Heart left ventricle (tissue), 16 donors: ENCODE results near the gene LRRC3. TPM values are rescaled to one million over a fixed set of nuclear protein-coding genes. Genes with fewer than 3 reads are reported as not detected.

Experiments used
- ATAC-seq, 4 donors: fragments of 200-7000 bp; cut with Tn5 transposase; one replicate each; pipeline ENCODE4 v1.9.1; 2020 to 2022; ENCODE audit warnings: moderate library complexity in 4 of 4, mild to moderate bottlenecking in 3 of 4, moderate number of reproducible peaks in 1 of 4
- DNase-seq, 5 donors: peaks; one replicate each; pipeline ENCODE4 v3.0.0-alpha.2; 2020
- H3K27ac ChIP-seq, 12 donors: fragments of 200-600 bp; sonication (generic) in 4 of 12; one replicate each; pipeline versions ENCODE4 v1.5.0 to v1.8.0; 2016 to 2022; ENCODE audit warnings: mild to moderate bottlenecking in 2 of 12
- H3K27me3 ChIP-seq, 9 donors: fragments of 200-600 bp; sonication (generic) in 2 of 9; one replicate each; pipeline versions ENCODE4 v1.5.1 to v1.8.0; 2016 to 2022; ENCODE audit warnings: mild to moderate bottlenecking in 3 of 9
- H3K36me3 ChIP-seq, 9 donors: fragments of 200-600 bp; sonication (generic) in 2 of 9; one replicate each; pipeline versions ENCODE4 v1.5.0 to v1.8.0; 2018 to 2022; ENCODE audit warnings: mild to moderate bottlenecking in 2 of 9
- H3K4me1 ChIP-seq, 12 donors: fragments of 200-600 bp; sonication (generic) in 4 of 12; one replicate each; pipeline versions ENCODE4 v1.5.0 to v1.8.0; 2016 to 2022; ENCODE audit warnings: mild to moderate bottlenecking in 3 of 12
- H3K4me3 ChIP-seq, 12 donors: fragments of 200-600 bp; sonication (generic) in 4 of 12; one replicate each; pipeline versions ENCODE4 v1.5.0 to v1.8.0; 2017 to 2022; ENCODE audit warnings: mild to moderate bottlenecking in 9 of 12, moderate library complexity in 4 of 12
- H3K9me3 ChIP-seq, 12 donors: fragments of 200-600 bp; sonication (generic) in 4 of 12; one replicate each; pipeline versions ENCODE4 v1.5.0 to v1.8.0; 2016 to 2022; ENCODE audit warnings: mild to moderate bottlenecking in 1 of 12
- POLR2A ChIP-seq, 2 donors: fragments of 450-650 bp; IDR thresholded peaks; one replicate each; pipeline ENCODE4 v1.6.1; 2017; ENCODE audit warnings: antibody characterized with exemption in 2 of 2, mild to moderate bottlenecking in 2 of 2, moderate library complexity in 2 of 2
- WGBS, 4 donors: extraction: QIAGEN DNeasy Blood & Tissue Kit in 2 of 4; methylation state at CpG; one replicate each; pipeline versions ENCODE4 v1.1.5 to v1.1.7; 2013 to 2018; 5-methylcytosine and 5-hydroxymethylcytosine counted together
- intact Hi-C, 10 donors: fragments of 100-400 bp; cut with DNase I; formaldehyde crosslinking; loops; one replicate each; pipeline versions ENCODE4 v1.11.1 to v1.14.2; 2022
- polyA plus RNA-seq, 2 donors: library from polyadenylated mRNA; stranded (reverse); fragments of 200-250 nt; gene quantifications; one replicate each; pipeline ENCODE4 v1.2.3, GENCODE V29; 2013
- total RNA-seq, 9 donors: library from RNA; depleted of rRNA in 2 of 9; stranded (reverse); fragments of >200 nt in 2 of 9; fragmentation: NEBNext Ultra II Directional in 3 of 9; extraction: Animal tissue kit (Norgen Biotek cat#: 25700) in 3 of 9; gene quantifications; one replicate each; pipeline versions ENCODE4 v1.1.0 to v1.2.4, GENCODE V29; 2016 to 2023
- TF ChIP-seq, protein P1 (sequence below), 12 donors: fragments of 200-600 bp; sonication (generic) in 4 of 12; IDR thresholded peaks; one replicate each; pipeline versions ENCODE4 v1.5.0 to v1.8.0; 2018 to 2022; ENCODE audit warnings: antibody characterized with exemption in 12 of 12, mild to moderate bottlenecking in 5 of 12
- donor health status: ischemic (EF 13 %, LVEDD 7.1; RV severe dilation, severe dysfunction).
- donor health status: healthy with polysubstance abuse.
- donor health status: DM: no; HTN: yes; CAD: no.
- donor health status: DM: no; HTN: no; CAD: no.
- donor health status: ischemic (EF 25% LVEDD 6.9; RV normal size, moderate dysfunction).
- donor health status: ischemic (EF 25% LVEDD 5.7; RV mildly dilated, moderate dysfunction).
- donor health status: healthy.
- donor health status: DM: yes; HTN: yes; CAD: no.
- donor health status: ischemic (EF 35%, LVEDD 5.7; RV mildly dilated, moderate dysfunction).
- donor health status: nonischemic (EF 11% LVEDD 7.7; RV severe dilation, severe dysfunction).
- donor health status: DM: yes; HTN: yes; CAD: no.
- donor health status: PGD.
- donor health status: ischemic (EF 29% LVEDD 5.4; RV normal size, mild dysfunction).
- donor health status: nonischemic (EF 23%, LVEDD 6.1; RV moderate dilation, normal function).

LRRC3 gene
- total and polyA plus RNA-seq, 11 donors = 1.4 to 5.8 (median 2.3) TPM

DNA sequence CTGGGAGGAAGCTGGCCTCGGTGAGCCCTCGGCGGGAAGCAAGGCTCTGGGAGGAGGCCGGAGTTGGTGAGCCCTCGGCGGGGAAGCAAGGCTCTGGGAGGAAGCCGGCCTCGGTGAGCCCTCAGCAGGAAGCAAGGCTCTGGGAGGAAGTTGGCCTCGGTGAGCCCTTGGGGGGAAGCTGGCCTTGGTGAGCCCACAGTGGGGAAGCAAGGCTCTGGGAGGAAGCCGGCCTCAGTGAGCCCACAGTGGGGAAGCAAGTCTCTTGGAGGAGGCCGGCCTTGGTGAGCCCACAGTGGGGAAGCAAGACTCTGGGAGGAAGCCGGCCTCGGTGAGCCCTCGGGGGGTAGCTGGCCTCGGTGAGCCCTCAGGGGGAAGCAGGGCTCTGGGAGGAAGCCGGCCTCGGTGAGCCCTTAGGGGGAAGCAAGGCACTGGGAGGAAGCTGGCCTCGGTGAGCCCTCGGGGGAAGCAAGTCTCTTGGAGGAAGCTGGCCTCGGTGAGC is 48.6 kb downstream of the LRRC3 start:
- intact Hi-C loops = loop anchor here in 1 of 10 donors (10.0 kb wide), 1 partner anchor 411 kb away; no protein-coding TSS in a partner anchor
- Histone ChIP-seq H3K27me3 (peaks cover 0 to 21% (median 0%) of the 10 kb centered on the region in 9 donors), H3K4me1 (no peaks in the 10 kb centered on the region), H3K27ac (no peak overlapping the region), H3K36me3 (no peaks in the 10 kb centered on the region), H3K9me3 (no peaks in the 10 kb centered on the region), H3K4me3 (no peak overlapping the region)
- DNase-seq = peak in 2 of 5 donors; percentile 39 to 50
- no peak for TF ChIP-seq POLR2A (IDR thresholded peaks at IDR 0.05)
- TF ChIP-seq, protein P1, sequence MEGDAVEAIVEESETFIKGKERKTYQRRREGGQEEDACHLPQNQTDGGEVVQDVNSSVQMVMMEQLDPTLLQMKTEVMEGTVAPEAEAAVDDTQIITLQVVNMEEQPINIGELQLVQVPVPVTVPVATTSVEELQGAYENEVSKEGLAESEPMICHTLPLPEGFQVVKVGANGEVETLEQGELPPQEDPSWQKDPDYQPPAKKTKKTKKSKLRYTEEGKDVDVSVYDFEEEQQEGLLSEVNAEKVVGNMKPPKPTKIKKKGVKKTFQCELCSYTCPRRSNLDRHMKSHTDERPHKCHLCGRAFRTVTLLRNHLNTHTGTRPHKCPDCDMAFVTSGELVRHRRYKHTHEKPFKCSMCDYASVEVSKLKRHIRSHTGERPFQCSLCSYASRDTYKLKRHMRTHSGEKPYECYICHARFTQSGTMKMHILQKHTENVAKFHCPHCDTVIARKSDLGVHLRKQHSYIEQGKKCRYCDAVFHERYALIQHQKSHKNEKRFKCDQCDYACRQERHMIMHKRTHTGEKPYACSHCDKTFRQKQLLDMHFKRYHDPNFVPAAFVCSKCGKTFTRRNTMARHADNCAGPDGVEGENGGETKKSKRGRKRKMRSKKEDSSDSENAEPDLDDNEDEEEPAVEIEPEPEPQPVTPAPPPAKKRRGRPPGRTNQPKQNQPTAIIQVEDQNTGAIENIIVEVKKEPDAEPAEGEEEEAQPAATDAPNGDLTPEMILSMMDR (IDR thresholded peaks at IDR 0.05) = no peak
- no peak for ATAC-seq
- 59 to 75% (median 69%) methylated on average over 20 of the region's 20 CpGs for WGBS, 4 donors

GRCh38 chr21:44505673-44506278 is 50.5 kb downstream of the LRRC3 start:
- 75 to 89% (median 82%) methylated on average over 14 to 16 of the region's 16 CpGs for WGBS, 4 donors
- peaks cover 0 to 14% (median 0%) of the 10 kb centered on the region in 12 donors for H3K4me1 ChIP-seq
- H3K36me3 ChIP-seq = no peaks in the 10 kb centered on the region
- peak in 1 of 5 donors; percentile 6 for DNase-seq
- intact Hi-C loops = loop anchor here in 1 of 10 donors (10.0 kb wide), 1 partner anchor 409 kb away; no protein-coding TSS in a partner anchor
- no peak overlapping the region for H3K4me3 ChIP-seq
- H3K9me3 ChIP-seq = no peaks in the 10 kb centered on the region
- peaks cover 0 to 27% (median 0%) of the 10 kb centered on the region in 9 donors for H3K27me3 ChIP-seq
- ATAC-seq = no peak
- no peak for TF ChIP-seq POLR2A (IDR thresholded peaks at IDR 0.05)
- TF ChIP-seq, protein P1 (IDR thresholded peaks at IDR 0.05) = no peak
- no peak overlapping the region for H3K27ac ChIP-seq

- DNase-seq (peak in 2 of 5 donors; percentile 24 to 56), ATAC-seq (no peak)
- Histone ChIP-seq H3K27ac (no peak overlapping the region), H3K36me3 (no peaks in the 10 kb centered on the region), H3K4me3 (no peak overlapping the region), H3K4me1 (peaks cover 0 to 14% (median 0%) of the 10 kb centered on the region in 12 donors), H3K27me3 (peaks cover 0 to 27% (median 0%) of the 10 kb centered on the region in 9 donors), H3K9me3 (no peaks in the 10 kb centered on the region)
- TF ChIP-seq, protein P1 (IDR thresholded peaks at IDR 0.05) = no peak
- no peak for TF ChIP-seq POLR2A (IDR thresholded peaks at IDR 0.05)
- intact Hi-C loops = loop anchor here in 1 of 10 donors (10.0 kb wide), 1 partner anchor 408 kb away; no protein-coding TSS in a partner anchor
- WGBS, 4 donors = 78 to 82% (median 80%) methylated on average over 32 to 44 of the region's 44 CpGs
These were observed 51.3 kb downstream of the LRRC3 start for GRCh38 chr21:44506279-44507255.
